Esophagus squamous epithelium (tissue), 4 donors: ENCODE results near the gene MUSK.

ENCODE experiments used
- CTCF ChIP-seq, 6 experiments: fragments of 450-650 bp in 4 of 6; fragments of 200-600 bp in 2 of 6; sonication (generic) in 2 of 6; IDR thresholded peaks; one replicate each; pipeline ENCODE4 v1.5.1; 2016 to 2019; ENCODE audit warnings: antibody characterized with exemption in 6 of 6, mild to moderate bottlenecking in 4 of 6, moderate library complexity in 4 of 6
- POLR2A ChIP-seq, 4 donors: fragments of 450-650 bp; IDR thresholded peaks; one replicate each; pipeline ENCODE4 v1.6.1; 2017; ENCODE audit warnings: antibody characterized with exemption in 4 of 4, mild to moderate bottlenecking in 4 of 4, moderate library complexity in 3 of 4

GRCh38 chr9:110640736-110641135 is 27.9 kb upstream of the MUSK start:
- TF ChIP-seq POLR2A (IDR thresholded peaks at IDR 0.05) (no peak), CTCF (IDR thresholded peaks at IDR 0.05) (no peak)
